GM18502 (cell line): ENCODE data around the gene NUP85.
"Not testable (repeated sequence)": the region's sequence is repeated elsewhere in the genome, so short reads cannot be mapped to it uniquely, and the experiment has no call there.

ENCODE experiments used
- ATAC-seq: cut with Tn5 transposase; IDR thresholded peaks from one replicate; pipeline ENCODE4 v1.9.1; 2021; ENCODE audit warnings: mild to moderate bottlenecking; ENCODE audit not compliant: unreplicated experiment, poor library complexity

NUP85 gene

GRCh38 chr17:75205037-75205792, at the start of gene NUP85:
Gene NUP85 (plus strand): TSS chr17:75205679. CDS start chr17:75205762, 83 bp downstream.
- peak; percentile 73 for ATAC-seq

- not testable (repeated sequence) for ATAC-seq
Observed at GRCh38 chr17:75158480-75158879, 47.0 kb upstream of the NUP85 start.

- no peak for ATAC-seq
Observed at GRCh38 chr17:75159196-75160031, 46.1 kb upstream of the NUP85 start.

GRCh38 chr17:75160211-75160610, 45.3 kb upstream of the NUP85 start:
- no peak for ATAC-seq

GRCh38 chr17:75163074-75163473, 42.4 kb upstream of the NUP85 start:
- no peak for ATAC-seq

GRCh38 chr17:75164606-75165005, 40.9 kb upstream of the NUP85 start:
- ATAC-seq: not testable (repeated sequence)

GRCh38 chr17:75168998-75169397, 36.5 kb upstream of the NUP85 start:
- ATAC-seq: no peak

GRCh38 chr17:75173526-75173925, 32.0 kb upstream of the NUP85 start:
- no peak for ATAC-seq

- no peak for ATAC-seq
Observed at GRCh38 chr17:75174996-75175395, 30.5 kb upstream of the NUP85 start.

GRCh38 chr17:75176625-75177024, 28.9 kb upstream of the NUP85 start:
- no peak for ATAC-seq

GRCh38 chr17:75178453-75178852, 27.0 kb upstream of the NUP85 start:
- ATAC-seq: no peak

- no peak for ATAC-seq
Observed at GRCh38 chr17:75181110-75181509, 24.4 kb upstream of the NUP85 start.

- ATAC-seq: peak; percentile 20
Observed at GRCh38 chr17:75181608-75182318, 23.7 kb upstream of the NUP85 start.

- ATAC-seq: no peak
Observed at GRCh38 chr17:75182319-75182568, 23.2 kb upstream of the NUP85 start.

- ATAC-seq: peak; percentile 71
Observed at GRCh38 chr17:75182569-75183436, 22.7 kb upstream of the NUP85 start, which contains the start of gene SUMO2. Gene SUMO2 (minus strand): TSS chr17:75182959. CDS start chr17:75182834, 125 bp downstream.

- no peak for ATAC-seq
Observed at GRCh38 chr17:75183999-75184884, 21.2 kb upstream of the NUP85 start.

- ATAC-seq: no peak
Observed at GRCh38 chr17:75188614-75189013, 16.9 kb upstream of the NUP85 start.

GRCh38 chr17:75191584-75191983, 13.9 kb upstream of the NUP85 start:
- ATAC-seq: no peak

- ATAC-seq: no peak
Observed at GRCh38 chr17:75194879-75195278, 10.6 kb upstream of the NUP85 start.
